Sigmoid colon (tissue), 4 donors: Measurements from ENCODE around the gene FEM1A.
"Not testable (repeated sequence)": the region's sequence is repeated elsewhere in the genome, so short reads cannot be mapped to it uniquely, and the experiment has no call there.

Source experiments
- CTCF ChIP-seq, 4 experiments: fragments of 450-650 bp in 3 of 4; fragments of 200-600 bp in 1 of 4; IDR thresholded peaks; one replicate each; pipeline ENCODE4 v1.5.1; 2016 to 2019; ENCODE audit warnings: antibody characterized with exemption in 4 of 4, mild to moderate bottlenecking in 3 of 4, moderate library complexity in 2 of 4
- EP300 ChIP-seq, 4 donors: sonication (generic); formaldehyde crosslinking; IDR thresholded peaks; one replicate each; pipeline ENCODE4 v1.6.1; 2017; ENCODE audit warnings: antibody characterized with exemption in 4 of 4
- POLR2A ChIP-seq, 2 donors: fragments of 450-650 bp; IDR thresholded peaks; one replicate each; pipeline ENCODE4 v1.6.1; 2016; ENCODE audit warnings: antibody characterized with exemption in 2 of 2, mild to moderate bottlenecking in 2 of 2, moderate library complexity in 2 of 2
- POLR2AphosphoS5 ChIP-seq, 4 donors: sonication (generic); formaldehyde crosslinking; IDR thresholded peaks; one replicate each; pipeline ENCODE4 v1.6.1; 2017; ENCODE audit warnings: antibody characterized with exemption in 4 of 4

- not testable (repeated sequence) for TF ChIP-seq CTCF, POLR2AphosphoS5, POLR2A, EP300 (IDR thresholded peaks at IDR 0.05)
Measured at GRCh38 chr19:4792019-4792865, 708 bp downstream of the FEM1A start.
